ENCODE measurements around the gene OSBPL2.

DNA sequence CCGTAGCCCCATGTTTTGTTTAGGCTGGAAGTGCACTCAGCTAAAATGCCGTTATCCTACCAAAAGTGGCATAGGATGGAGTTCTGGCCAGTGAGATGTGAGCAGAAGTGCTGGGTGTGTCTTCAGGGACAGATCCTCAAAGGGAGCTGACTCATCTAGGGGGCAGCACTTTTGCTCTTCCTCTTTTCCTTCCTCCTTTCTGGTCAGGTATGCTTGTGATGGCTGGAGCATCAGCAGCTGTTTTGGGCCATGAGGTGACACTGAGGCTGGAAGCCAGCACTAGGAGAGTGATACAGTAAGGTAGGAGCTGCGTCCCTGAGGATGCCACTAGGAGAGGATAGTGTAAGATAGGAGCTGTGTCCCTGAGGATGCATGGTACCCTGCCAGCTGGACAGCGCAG lies 4.6 kb upstream of the OSBPL2 start:
- TF ChIP-seq, protein P1, sequence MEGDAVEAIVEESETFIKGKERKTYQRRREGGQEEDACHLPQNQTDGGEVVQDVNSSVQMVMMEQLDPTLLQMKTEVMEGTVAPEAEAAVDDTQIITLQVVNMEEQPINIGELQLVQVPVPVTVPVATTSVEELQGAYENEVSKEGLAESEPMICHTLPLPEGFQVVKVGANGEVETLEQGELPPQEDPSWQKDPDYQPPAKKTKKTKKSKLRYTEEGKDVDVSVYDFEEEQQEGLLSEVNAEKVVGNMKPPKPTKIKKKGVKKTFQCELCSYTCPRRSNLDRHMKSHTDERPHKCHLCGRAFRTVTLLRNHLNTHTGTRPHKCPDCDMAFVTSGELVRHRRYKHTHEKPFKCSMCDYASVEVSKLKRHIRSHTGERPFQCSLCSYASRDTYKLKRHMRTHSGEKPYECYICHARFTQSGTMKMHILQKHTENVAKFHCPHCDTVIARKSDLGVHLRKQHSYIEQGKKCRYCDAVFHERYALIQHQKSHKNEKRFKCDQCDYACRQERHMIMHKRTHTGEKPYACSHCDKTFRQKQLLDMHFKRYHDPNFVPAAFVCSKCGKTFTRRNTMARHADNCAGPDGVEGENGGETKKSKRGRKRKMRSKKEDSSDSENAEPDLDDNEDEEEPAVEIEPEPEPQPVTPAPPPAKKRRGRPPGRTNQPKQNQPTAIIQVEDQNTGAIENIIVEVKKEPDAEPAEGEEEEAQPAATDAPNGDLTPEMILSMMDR (IDR thresholded peaks at IDR 0.05): no peak
- TF ChIP-seq EP300 (IDR thresholded peaks at IDR 0.05) (no peak), POLR2A (IDR thresholded peaks at IDR 0.05) (no peak)
